Suppressor macrophage (primary cell): ENCODE measurements around the gene OSBP2.
A peak's percentile ranks its signal among the peaks of the same experiment; 100 is the strongest.
"Not testable (repeated sequence)": the region's sequence is repeated elsewhere in the genome, so short reads cannot be mapped to it uniquely, and the experiment has no call there.

Source experiments
- DNase-seq, 4 experiments: peaks; one replicate each; pipeline ENCODE4 v3.0.0-alpha.2; 2020 to 2022
- total RNA-seq, 17 experiments: gene quantifications; one replicate each; lab custom pipeline; 2026; ENCODE audit warnings: mixed read lengths in 6 of 17, inconsistent platforms in 3 of 17; lab: John Stamatoyannopoulos, UW

The OSBP2 gene
- total RNA-seq = 0.34 to 5.3 (median 1.7) reads per million in 17 experiments

DNA sequence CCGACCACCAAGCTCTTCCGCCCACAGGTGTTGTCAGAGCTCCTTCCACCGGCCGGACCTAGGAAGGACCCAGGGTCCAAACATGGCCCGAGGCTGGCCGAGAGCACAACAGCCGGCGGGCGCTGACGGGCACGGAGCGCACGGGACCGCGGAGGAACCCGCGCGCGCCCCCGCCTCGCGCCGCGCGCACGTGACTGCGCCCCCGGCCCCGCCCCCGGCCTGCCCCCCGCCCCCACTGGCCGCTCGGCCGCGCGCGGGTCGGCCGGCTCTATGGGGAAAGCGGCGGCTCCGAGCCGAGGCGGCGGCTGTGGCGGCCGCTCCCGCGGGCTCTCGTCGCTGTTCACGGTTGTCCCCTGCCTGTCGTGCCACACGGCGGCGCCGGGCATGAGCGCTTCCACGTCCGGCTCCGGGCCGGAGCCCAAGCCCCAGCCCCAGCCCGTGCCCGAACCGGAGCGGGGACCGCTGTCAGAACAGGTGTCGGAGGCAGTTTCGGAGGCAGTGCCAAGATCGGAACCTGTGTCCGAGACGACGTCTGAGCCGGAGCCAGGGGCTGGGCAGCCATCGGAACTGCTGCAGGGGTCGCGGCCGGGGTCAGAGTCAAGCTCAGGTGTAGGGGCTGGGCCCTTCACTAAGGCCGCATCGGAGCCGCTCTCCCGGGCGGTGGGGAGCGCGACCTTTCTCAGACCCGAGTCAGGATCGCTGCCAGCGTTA lies at the start of gene OSBP2:
TSS of gene OSBP2 (plus strand) at position 235 of the 711 bp plus-strand sequence. CDS start at position 271, 36 bp downstream.
- DNase-seq = peak; percentile 32 to 78 (median 58)

DNA sequence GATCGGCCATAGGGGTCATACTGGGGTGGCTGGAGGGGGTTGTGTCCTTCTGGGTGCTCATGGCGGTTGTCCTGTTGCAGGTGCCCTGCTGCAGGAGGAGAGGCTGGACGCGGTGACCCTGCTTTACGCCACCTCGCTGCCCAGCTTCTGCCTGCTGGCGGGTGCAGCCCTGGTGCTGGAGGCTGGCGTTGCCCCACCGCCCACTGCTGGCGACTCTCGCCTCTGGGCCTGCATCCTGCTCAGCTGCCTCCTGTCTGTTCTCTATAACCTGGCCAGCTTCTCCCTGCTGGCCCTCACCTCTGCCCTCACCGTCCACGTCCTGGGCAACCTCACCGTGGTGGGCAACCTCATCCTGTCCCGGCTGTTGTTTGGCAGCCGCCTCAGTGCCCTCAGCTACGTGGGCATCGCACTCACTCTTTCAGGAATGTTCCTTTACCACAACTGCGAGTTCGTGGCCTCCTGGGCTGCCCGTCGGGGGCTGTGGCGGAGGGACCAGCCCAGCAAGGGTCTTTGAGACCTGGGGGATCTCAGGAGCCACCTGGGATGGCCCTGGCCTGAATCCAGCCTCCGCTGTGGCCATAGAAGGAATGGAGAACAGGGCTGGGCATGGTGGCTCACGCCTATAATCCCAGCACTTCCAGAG lies 48.0 kb upstream of the OSBP2 start:
- no peak for DNase-seq

DNA sequence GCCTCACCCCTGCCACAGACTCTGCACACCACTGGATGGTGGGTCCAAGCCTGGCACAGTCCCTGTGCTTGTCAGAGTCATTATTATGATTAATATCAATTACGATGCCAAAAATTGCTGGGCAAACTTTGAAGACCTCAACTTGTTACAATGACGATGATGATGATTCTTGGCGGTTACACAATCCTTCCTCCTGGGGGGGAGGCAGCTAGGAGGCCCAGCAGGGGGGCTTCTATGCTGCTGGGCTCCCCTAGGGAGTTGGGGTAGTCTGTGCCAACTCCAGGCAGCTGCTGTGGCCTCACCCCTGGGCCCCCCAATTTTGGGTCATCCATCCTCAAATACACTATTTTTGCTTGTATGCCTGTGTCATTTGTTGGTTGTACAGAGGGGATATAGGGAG lies 47.1 kb upstream of the OSBP2 start:
- DNase-seq = no peak

- DNase-seq = no peak
Measured at GRCh38 chr22:30648825-30649224, 45.8 kb upstream of the OSBP2 start.

DNA sequence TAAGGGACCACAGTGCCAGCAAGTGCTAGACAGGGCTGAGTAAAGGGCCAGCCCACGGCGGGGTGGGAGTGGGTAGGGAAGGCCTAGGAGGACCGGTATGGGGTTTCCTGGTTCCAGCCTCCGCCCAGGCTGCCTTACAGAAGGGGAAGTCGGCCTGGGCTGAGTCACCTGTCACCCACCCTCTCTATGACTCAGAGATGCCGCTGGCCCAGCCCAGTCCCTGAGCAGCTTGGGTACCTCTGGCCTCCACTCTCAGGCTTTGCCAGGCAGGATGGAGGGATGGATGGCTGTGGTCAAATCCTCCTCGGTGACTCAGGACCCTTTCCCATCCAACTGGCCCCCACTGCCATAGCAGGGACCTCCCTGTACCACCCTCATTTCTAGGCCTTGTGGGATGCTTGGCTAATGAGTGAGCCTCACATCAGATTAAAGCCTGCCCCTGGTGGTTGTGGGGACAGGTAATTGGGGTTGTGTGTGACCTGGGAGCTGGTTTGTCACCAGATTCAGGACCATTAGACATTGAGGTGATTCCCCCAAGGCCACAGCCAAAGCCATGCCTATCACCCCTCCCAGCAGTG lies 45.2 kb upstream of the OSBP2 start:
- peak; percentile 85 to 94 (median 91) for DNase-seq

- no peak for DNase-seq
Measured at GRCh38 chr22:30650508-30651116, 44.1 kb upstream of the OSBP2 start.

DNA sequence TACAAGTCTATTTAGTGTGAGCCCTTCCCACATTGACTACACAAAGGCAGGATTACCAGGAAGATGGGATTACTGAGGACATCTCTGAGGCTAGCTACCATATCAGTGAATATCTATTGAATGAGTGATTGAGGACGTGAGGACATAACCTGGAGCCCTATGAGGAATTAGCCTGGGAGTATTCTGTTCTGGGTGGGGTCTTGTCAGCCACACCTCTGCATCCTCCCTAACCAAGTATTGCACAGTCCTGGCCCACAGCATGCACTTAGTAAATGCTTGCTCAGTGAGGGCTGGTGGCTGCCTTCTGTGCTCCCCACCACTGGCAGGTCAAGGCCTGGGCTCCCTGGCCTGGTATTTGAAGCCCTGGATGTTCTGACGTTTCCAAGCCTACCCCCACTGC lies 41.8 kb upstream of the OSBP2 start:
- DNase-seq = no peak

DNA sequence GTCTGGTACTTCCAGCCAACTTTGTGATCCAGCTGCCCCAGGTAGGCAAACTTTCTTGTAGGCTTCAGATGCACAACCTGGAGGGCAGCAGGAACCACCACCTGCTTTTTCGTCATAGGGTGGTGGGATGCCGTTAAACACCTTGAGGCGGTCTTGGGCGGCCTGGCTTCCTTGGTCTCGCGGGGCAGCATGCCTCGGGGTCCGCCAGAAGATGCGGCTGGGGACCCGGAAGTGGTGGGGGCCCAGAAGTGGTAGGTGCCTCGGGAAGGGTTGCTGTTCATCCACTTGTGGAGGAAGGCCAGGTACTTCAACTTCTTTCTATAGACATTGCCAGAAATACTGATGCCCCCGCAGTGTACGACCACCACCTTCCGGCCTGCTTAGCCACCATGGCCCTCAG lies 40.3 kb upstream of the OSBP2 start:
- no peak for DNase-seq

GRCh38 chr22:30655532-30655931 lies 39.1 kb upstream of the OSBP2 start:
- no peak for DNase-seq

GRCh38 chr22:30662040-30662439 lies 32.6 kb upstream of the OSBP2 start:
- no peak for DNase-seq

DNA sequence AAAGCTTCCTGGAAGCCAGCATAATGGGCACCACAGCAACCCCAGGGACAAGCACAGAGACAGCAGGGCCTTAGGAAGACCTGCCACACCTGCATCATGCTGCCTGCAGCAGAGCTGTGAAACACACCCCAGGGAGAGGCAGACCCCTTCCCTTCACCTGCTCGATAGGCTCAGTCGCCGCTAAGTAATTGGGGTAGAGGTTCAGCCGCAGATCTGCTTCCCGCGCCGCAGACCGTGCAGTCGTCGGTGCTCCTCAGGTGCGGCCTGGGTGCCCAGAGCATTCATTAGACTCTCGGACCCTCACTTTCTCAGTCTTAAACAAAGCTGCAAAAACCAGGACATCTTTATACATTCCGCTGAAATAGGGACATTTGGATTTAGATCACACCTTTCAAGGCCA lies 29.9 kb upstream of the OSBP2 start:
- no peak for DNase-seq

- DNase-seq = no peak
Measured at GRCh38 chr22:30665266-30665665, 29.4 kb upstream of the OSBP2 start.

GRCh38 chr22:30665786-30666185 lies 28.9 kb upstream of the OSBP2 start:
- DNase-seq = no peak

DNA sequence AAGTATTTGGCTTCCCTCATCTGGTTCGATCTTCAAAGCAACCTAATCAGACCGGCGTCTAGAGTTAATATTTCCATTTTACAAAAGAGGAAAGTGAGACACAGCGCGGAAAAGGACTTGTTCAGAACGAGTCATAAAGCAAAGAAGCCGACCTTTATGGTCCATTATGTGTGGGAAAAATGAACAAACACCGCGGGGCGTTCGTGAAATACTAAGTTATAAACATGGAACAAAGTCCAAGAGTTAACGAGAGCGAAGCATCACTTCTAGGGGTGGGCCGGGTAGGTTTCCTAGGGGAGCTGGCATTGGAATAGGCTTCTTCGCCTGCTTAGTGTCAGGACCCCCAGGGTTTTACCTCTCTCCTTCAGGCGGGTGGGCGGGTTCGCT lies 27.6 kb upstream of the OSBP2 start:
- peak in 2 of 4 experiments; percentile 9 to 23 for DNase-seq

DNA sequence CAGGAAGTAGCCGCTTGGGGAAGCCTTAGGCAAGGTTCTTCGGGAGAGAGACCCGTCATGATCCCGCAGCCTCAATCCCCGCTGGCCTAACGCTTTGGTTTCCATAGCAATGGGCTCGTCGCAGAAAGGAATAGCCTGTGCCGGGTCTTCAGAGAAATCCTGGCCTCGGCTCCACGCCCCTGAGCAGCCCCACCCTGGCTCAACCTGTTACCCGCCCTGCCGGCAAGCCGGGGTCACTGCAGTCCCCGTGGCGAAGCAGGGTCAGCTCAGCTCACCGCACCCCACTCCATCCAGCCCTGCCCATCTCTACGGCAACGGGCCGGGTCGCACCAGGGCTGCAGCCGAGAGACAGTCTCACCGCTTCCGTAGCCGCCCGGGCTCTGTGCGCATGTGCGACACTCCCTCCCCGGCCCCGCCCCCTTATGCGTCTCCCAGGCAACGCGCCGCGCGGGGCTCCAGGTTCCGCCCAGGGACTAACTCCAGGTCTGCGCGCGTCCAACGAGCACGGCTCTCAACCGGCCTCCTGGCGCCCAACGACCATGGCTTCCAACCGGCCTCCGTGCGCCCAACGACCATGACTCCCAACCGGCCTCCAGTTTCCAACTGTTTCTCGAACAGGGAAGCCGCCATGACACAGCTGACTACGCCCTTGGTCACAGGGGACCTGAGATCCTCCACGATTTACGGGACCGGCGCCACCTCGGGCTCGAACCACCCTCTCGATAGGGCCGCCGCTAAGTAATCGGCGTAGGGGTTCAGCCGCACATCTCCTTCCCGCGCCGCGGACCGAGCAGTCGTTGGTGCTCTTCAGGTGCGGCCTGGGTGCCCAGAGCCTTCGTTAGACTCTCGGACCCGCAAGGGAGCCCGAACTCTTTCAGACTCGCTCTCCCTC lies 26.9 kb upstream of the OSBP2 start, which contains the start of gene DUSP18:
TSS of gene DUSP18 (minus strand) at position 382 of the 892 bp plus-strand sequence. CDS start 3,872 bp downstream, outside the sequence.
- DNase-seq = peak; percentile 92 to 97 (median 96)

GRCh38 chr22:30668386-30668710 lies 26.3 kb upstream of the OSBP2 start:
- no peak for DNase-seq

DNA sequence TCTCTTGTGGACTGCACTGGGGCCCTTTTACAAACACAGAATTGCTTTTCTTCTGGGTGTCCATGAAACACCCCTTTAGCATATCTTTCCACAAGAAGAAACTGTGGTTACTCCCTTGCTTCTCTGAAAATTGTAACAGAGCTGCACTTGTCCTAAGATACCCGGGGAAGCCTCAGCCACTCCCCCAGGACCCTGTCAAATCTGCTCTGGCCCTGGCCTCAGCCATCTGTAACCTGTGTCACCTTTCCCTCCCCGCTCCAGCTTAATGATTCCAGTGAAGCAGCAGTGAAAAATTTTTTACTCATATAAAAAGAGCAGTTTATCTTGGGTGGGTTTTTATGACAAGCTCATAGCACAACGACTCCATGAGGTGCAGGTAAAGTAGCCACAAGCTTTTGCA lies 23.6 kb upstream of the OSBP2 start:
- DNase-seq = no peak

DNA sequence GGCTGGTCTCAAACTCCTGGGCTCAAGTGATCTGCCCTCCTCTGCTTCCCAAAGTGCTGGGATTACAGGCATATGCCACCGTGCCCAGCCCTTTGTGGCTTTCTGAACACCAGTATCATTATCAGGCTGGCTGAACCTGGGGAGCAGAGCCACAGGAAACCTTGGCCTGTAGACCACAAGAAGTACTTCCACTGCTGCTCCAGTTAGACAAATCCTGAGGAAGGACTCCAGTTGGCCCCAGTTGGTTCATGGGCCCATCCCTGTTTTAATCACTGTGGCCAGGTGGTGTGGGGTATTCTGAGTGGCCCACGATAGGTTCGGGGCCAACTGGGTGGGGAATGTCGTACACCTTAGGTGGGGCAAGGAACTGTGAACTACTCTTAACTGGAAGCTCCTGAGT lies 21.5 kb upstream of the OSBP2 start:
- no peak for DNase-seq

DNA sequence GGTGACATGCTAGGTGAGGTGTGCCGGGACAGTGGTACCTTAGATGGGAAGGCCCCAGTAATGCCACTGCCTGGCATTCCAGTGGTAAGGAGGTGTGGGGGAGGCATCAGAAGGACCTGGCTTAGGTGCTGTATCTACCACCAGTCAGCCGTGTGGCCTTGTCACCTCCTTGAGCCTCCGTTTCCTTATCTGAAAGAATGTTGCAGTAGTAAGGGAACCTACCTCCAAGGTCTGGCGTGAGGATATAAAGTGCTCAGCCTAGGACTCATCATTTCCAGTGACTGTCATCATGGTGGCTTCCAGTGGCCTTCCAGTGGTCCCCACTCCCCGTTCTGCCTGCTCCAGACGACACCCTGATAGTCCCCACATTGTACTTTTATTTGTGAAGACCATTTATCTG lies 20.2 kb upstream of the OSBP2 start:
- DNase-seq = no peak

DNA sequence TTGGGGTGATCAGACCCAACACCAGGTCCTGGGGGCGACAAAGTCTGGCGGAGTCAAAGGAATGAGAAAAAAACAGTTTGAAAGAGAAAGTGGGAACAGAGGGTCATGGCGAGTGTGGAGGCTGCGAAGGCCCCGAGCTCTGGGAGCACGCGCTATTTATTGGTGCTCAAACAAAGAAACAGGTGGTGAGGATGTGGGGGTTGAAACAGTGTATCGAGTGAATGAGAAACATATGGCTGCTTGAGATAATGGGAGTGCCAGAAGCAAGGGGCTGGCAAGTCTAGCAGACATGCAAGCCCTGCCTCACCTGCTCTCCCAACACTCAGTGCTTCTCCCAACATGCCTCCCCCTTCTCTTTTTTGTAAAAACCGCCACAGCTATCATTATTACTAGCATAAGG lies 19.2 kb upstream of the OSBP2 start:
- DNase-seq = no peak

DNA sequence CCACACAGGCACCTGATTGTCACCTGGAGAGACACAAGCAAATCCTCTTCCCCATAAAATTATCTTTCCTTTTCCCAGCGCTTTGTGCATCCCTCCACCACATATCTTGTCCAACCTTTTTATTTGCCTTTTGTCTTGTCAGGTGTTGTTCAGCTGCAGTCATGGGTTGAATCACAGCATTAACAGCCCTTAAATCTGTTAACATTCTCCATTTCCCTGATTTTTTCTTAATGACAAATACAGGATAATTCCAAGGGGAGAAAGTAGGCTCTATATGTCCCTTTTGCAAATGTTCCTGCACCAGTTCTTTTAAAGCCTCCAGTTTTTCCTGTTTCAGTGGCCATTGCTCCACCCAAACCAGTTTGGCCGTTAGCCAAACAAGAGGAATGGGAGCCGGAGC lies 18.1 kb upstream of the OSBP2 start:
- not testable (repeated sequence) for DNase-seq

DNA sequence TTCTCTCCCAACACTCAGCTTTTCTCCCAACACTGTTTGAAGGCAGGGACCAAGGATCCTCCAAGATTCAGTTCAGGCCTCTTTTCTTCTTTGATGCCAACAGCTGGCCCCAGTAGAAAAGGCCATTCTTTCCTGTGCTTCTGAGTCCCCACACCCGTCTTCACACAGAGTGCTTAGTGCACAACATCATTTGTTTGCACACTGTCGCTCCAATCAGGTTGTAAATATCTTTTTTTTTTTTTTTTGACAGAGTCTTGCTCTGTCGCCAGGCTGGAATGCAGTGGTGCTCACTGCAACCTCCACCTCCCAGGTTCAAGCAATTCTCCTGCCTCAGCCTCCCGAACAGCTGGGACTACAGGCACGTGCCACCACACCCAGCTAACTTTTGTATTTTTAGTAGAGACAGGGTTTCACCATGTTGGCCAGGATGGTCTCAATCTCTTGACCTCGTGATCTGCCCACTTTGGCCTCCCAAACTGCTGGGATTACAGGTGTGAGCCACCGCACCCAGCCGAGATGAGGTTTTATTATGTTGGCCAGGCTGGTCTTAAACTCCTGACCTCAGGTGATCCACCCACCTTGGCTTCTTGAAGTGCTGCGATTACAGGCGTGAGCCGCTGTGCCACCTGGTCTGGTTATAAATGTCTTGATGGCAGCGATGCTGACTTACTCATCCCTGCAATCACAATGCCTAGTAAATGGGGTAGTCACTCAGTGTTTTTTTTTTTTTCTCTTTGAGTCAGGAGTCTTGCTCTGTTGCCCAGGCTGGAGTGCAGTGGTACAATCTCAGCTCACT lies 14.6 kb upstream of the OSBP2 start:
- not testable (repeated sequence) for DNase-seq
